Stimulated activated CD8-positive, alpha-beta memory T cell treated with anti-CD3 and anti-CD28 coated beads, Interleukin-4, amount 100 ng/mL, for 1 hour (primary cell): ENCODE data around the gene RBFOX1.

Experiments
- DNase-seq, 2 donors: peaks; one replicate each; pipeline ENCODE4 v3.0.0-alpha.2; 2020; ENCODE audit warnings: low read depth in 2 of 2, low spot score in 1 of 2

RBFOX1 gene

DNA sequence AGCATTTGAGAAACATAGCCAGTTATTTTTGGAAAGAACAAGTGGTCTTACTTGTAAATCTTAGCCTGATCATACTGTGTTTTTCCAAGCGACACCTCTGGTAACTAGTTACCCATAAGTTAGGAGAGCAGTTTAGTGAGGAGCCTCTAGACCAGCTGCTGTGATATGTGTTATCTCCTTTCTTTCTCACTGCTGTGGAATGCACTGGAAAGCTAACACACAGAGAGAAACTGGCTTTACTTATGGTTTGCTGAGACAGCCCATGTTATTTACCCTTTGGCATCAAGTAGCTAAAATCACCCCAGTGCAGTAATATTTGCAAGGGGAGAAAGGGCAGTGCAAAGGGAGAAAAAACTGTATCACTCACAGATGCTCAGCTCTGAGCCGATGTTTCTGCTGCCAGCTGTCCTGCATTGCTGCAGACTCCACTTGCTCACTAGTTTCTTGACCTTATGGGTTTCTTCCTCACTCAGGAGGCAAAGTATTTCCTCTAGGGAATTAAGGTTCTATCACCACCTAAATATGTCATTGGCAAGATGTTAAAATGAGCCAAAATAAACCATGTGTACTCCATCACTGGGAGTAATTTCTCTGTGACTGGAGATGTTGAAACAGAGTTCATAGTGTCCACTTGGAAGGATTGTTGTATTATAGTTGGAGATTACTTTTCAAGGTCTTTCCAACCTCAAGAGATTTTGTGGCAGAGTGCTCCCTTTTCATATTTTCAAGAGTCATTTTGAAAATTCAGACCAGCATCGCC is 2.3 kb downstream of the RBFOX1 start:
- DNase-seq: no peak

DNA sequence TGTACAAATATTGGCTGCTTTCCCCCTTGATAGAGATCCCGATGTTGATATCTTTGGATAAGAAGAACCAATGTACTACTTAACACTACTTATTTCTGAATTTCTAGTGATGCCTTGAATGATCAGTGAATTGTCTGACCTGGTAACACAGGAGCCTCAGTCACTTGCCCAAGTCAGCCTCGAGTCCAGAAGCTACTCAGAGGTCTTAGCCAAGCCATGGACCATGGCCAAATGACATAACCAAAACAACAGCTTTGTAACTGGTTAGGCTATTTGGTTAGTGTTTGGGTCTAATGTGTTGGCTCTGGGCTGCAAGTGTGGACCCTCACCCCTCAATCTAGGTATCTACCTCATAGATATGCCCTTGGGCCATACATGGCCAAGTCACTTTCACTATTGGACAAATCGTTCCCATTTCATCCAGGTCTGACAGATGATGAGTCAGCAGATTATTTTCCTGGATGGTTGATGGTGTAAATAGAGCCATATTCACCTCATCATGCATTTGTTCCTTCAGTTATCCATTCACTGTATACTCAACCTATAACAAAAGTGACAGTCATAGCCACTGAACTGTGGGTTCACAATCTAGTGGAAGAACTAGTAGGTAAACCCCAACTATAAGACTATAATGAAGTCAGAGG is 3.5 kb downstream of the RBFOX1 start:
- no peak for DNase-seq

DNA sequence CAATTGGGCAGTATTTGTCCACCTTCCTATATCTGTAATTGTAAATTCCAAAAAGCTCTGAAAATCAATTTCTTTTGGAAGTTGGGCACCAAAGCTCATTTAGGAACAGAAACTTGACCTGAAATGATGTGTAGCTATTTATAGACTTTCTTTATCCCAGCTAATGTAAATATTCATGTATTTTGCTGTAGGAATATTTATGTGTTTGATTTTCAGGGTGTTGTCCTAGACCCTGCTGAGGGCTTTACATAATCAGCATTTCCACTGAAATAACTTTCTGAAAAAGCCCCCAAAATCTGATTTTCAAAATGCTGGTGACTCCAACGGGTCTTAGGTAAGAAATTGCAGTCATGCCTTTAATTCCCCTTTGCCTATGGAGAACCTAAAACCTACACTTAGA is 4.1 kb downstream of the RBFOX1 start:
- no peak for DNase-seq

DNA sequence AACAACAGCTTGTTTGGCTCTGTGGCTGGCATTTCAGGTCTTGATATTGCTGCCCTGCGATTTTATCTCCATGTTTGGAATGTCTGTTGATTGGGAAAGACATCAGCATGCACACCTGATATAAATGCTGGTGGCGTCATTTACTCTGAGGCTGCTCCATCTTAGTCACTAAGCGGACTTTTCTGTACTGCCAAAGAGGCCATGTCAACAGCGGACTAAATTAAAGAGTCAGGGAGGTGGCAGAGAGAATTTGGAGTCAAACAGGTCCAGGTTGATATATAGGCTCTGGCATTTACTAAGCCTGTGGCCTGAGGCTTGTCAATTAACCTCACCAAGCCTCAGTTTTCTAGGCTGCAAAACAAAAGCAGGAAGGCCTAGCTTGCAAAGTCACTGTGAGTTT is 6.2 kb downstream of the RBFOX1 start:
- no peak for DNase-seq

DNA sequence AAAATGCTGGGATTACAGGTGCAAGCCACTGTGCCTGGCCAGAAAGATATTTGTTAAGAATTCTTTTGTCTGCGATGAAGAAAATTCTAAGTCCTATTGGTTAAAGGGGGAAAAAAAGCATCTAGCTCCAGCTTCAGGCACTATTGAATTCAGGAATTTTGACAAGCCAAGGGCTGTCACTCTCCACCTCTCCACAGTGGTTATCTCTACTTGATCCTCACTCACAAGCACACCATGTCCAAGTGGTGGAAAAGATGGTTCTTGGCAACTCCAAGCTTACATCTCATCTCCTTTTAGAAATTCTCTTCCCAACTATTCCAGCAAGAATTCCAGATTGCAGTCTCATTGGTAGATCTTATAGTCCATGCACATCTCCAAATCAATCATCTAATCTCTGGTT is 7.1 kb downstream of the RBFOX1 start:
- DNase-seq: no peak

DNA sequence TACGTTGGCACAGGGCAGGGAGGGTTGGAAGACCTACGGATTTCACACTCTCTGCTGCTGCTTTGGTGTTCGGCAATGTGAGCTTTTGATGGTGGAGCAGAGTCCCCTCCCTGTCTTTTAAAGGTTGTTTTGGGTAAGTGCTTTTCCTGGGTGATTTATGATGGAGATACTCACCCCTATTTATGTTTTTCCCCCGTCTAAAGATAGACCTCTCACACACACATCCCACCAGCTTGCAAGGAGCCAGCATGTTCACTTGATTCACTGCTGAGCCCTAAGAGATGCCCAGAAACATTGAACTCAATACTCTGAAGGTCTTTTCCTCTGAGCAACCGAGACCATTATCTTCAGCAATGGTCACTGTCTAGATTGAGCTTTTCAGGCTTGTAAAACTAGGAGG is 8.3 kb downstream of the RBFOX1 start:
- no peak for DNase-seq

DNA sequence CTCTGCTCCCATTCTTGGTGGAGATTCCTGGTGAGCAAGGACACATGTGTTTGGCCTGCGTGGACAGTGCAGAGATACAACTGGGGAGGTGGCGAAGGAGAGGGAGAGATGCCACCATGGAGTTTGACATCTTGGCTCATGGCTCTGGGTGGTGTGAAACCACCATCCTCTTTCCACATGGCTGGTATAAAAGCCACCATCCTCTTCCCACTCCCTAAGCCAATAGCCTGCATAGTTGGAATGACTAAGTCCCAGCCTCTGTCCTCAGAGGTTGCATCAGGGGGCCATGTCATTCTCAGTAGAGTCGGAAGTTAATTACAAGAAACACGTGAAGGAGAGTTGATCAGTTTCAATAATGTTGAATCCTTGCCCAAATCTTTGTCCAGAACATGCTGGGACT is 10.0 kb downstream of the RBFOX1 start:
- no peak for DNase-seq

DNA sequence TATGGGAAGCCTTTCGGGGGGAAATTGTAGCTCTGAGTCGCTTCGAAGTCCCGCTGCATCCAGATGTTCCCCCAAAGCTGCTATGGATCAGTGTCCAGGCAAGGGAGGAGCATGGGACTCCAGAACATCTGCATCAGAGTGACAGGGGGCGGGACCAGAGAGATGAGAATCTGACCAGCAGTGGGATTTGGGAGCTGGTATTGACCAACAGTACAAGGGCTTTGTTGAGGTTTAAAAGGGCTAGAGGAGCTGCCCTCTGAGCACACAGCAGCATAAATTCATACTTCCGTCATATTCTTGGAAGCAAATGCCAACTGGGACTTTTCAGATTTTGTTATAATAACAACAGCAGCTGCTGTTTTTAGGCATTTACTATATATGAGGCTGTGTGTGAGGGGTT is 10.6 kb downstream of the RBFOX1 start:
- DNase-seq: no peak

DNA sequence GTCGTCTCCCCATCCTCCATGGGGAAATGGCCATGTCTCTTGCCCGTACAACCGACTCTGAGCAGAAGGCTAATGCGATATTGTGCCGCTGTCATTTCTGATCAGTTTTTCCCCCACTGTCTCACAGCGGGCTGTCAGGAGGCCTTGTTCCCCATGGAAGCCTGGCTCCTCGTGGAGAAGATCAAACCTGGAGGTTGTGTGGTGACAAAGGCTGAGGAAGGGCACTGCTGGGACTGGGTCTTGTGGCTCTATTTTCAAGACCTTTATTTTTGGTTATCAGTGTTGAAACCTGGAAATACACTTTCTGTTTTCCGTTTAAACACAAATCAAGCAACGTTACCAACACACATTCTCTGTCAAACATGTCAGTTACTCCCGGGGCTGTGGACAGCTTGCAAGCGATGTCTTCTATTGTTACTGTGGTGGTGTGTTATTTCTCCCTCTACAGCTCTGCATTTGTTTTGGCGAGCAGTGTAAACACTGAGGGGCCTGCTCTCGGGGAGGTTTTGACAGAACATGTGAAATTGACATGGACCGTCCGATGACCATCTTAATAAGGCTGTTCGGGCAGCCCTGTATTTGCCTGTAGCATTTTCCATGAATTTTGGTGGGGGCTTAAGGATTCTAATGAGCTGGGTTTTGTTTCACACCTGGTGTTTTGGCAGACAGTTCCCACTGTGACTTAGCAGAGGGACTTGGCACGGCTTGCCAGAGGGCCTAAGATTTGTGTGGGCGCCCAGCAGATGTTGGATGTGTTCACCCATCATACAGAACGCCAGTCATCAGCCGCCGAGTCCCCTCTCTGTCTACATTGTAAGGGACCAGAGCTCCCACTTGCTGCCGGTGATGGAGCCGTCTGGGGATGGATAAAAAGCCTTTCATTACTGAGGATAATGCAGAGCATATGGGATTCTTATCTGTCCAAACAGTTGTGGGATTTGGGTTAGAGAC is 12.5 kb downstream of the RBFOX1 start:
- no peak for DNase-seq

DNA sequence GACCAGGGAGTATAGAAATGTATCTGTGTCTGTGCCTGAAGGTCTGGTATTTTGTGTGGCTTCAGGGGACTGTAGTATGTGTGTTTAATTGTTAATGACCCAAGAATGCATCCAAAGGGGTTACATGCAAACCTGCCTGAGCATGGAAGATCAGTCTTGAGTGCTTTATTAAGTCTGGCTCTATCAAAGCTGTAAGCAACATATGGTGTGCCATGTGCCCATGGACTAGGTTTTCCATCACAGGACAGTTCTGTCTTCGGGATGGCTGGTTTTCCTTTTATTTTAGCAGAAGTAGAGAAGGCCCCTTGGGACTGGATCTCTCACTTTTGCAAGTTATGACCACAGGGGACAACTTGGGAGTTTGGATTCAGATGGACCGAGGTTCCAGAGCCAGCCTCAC is 18.2 kb downstream of the RBFOX1 start:
- no peak for DNase-seq

DNA sequence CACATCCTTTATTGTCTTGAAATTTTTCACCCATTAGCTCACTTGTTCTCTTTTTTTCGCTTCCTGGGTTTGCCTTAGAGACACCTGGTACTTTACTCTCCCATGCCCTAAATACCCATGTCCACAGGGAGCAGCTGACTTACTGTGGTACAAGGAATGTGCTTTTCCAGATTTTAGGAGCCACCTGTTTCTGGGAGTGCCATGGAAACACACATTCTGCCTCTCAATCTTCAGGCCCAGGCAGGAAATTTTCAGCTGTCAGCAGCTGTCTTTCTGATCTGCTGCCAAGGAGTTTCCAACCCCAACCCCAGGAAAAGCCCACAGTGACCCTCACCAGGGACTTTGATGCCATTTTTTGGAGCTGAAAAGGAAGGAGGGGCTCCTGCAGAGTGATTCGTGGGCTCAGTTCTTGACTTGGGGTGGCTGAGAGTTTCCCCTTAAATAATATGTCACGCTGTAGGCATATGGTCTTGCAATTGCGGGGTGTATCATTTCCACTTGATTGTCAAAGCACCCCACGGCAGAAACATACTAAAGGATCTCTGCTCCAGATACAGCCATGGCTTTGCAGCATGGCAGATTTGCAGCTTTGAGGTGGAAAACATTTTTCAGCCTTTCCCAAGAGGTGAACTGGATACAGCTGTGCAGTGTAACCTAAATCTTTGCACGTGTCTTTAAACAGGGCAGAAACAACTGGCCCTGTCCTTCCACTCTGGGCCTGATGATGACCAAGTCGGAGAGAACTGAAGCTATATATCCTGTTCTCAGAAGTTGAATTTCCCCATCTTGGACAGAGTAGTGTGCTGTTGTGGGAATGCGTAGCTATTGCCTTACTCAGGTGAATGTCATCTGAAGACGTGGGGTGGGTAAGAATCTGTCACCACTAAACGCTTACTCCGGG is 19.2 kb downstream of the RBFOX1 start:
- DNase-seq: no peak

DNA sequence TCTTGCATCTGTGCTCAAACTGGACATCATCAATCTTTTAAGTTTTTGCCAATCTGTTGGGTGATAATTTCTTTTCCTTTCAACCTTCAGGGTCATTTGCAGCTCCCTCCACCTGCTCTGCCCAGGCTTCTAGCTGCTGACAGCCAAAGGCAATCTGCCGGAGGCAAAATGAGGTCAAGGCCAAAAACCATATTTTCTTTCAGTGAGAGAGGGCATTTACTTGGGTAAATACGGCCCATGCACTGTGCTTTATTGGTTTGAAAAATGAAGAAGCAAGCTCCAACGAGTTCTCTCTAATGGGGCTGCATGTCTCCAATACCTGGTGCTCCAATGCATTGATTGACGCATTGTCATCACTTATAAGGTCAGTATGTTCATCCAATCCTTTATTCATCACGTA is 23.1 kb downstream of the RBFOX1 start:
- no peak for DNase-seq

DNA sequence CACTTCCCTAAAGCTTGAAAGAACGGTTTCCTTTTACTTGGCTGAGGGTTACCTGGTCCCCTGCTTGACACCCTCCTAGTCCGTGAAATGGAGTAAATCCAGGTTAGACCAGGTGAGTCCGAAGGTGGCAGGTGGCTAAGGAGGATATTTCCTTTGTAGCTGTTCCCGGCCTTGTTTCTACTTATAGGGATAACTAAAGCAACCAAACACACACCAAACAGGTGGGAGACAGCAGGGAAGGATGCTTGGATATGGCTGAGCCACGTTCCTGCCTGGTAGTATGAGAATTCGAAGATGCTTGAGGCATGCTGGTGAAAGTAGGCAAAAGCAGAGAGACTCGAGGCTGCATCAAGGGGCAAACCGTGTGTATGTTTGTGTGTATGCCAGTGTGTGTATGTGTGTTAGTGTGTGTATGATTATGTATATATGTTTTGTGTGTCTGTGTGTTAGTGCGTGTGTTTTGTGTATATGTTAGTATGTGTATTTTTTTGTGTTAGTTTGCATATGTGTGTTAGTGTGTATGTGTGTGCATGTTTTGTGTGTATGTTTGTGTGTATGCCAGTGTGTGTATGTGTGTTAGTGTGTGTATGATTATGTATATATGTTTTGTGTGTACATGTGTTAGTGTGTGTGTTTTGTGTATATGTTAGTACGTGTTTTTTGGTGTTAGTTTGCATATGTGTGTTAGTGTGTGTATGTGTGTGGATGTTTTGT is 28.9 kb downstream of the RBFOX1 start:
- DNase-seq: no peak

DNA sequence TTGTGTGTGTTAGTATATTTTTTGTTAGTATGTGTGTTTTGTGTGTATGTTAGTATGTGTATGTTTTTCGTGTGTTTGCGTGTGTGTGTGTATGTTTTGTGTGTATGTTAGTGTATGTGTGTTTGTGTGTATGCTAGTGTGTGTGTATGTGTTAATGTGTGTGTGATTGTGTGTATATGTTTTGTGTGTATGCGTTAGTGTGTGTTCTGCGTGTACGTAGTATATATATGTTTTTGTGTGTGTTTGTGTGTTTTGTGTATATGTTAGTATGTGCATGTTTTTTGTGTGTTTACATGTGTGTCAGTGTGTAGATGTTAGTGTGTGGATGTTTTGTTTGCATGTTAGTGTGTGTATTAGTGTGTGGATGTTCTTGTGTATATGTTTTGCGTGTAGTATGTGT is 29.6 kb downstream of the RBFOX1 start:
- no peak for DNase-seq

DNA sequence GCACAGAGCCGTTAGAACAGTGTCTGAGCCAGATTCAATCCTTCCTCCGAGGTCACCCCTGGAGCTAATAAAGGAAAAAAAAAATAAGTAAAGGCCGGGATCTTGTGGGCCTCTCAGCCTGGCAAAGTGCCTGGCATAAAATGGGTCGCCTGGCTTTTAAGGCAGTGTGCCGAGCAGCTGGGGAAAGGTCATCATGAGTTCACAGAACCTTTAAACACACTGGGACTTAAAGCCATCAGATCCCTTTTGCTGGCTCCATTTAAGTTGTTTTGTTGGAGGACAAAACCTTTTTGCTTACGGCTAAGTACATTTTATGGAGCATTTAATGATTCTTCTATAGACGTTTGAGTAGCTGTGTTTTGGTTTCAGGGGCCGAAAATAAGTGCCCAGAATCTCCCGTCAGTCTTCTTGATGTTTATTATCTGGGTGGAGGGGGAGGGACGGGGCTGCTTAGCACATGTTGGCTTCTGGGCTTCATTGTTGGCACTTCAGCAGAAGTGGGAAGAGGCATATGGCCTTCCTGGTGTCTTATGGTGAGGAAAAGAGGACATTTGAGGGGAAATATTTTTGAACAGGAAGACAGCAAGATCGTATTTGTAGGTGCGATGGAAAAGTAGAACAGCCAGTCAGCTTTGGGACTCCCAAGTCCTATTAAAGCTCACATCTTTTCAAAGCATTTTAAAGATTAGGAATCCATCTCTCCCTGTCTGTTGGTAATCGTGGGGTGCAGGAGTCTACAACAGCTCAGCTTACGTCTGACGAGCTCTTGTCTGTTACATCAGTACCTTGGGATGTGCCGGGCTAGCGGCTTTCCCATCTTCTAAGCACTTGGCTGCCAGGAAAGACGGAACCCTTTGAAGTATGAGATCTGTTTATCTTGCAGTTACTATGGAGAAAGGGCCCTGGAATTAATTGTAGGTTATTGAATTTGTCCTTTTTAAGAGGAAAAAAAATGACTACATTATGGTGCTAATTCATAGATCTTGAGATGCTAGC is 31.1 kb downstream of the RBFOX1 start:
- no peak for DNase-seq

DNA sequence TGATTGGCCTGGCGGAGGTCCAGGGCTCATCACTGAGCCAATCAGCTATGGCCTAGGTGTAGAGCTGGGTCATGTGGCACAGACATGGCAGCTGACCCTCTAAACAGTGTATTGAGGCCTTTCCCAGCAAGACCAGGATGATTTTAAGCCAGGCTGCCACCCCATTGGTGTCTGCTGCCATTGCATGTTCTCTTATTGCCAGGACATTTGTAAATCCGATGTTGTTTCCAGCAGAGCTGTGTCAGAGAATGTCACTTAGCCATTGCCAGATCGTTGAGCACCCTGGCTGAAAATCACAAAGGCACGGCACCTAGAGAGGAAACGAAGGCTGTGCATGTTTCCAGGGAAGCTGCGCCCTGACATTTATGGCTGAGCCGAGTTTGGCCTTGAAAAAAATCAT is 33.4 kb downstream of the RBFOX1 start:
- no peak for DNase-seq

DNA sequence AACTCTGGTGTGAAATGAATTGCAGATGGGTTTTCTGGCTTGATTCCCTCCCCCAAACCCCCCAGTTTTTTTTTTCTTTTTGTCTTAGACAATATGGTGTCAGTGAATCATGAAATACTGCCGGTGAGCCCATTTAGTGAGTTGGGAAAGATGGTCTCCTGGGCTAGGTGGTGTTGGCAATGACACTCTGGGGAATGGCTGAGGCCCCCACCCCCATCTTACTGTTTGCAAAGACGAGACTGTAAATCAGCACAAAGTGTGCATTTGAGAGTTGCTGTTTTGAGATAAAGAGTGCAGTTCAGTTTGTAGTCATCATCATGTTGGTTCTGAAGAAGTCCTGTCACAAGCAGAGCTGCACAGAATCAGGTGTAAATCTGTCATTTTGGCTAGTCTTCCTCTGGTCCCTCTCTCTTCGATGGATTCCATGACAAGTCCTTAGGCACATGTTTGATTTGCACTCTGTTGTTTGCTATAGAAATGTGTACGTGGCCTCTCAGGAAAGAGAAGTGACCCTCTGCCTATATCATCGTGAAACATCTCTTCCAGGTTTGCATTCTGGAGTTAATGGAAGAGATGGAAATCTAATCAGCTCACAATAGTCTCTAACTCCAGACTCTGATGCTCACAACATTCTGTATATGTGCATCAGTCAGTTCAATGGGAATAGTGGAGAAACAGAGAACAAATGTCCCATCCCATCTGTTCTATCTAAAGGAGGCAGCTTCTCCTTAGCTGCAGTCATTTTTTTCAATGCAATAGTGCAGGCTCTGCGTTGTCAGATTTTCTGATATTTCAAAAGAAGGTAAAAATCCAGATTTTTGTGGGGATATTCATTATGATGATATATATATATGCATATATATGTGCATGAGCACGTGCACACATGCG is 34.6 kb downstream of the RBFOX1 start:
- DNase-seq: no peak

DNA sequence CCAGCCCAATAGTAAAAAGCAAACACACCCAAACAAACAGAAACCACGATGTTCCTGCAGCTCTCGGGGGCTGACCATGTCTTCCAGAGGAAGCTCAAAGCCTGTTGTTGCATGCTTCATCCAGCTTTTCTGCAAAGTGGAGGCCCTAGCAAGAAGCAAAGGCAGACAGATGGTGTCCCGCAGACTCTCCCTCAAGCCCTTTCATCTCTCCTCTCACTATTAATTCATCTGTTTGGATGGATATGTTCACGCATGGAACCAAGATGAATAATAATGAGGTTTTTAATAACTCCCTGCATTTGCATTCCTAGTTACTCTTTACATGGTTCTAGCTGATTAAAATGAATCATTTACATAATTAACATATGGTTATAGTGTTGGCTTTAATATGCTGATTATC is 36.6 kb downstream of the RBFOX1 start:
- DNase-seq: no peak
